Spinal cord (tissue), 10 donors: Measurements from ENCODE around the gene AATK. TPM values are rescaled to one million over a fixed set of nuclear protein-coding genes. Genes with fewer than 3 reads are reported as not detected.
A peak's percentile ranks its signal among the peaks of the same experiment; 100 is the strongest.
"Not testable (repeated sequence)": the region's sequence is repeated elsewhere in the genome, so short reads cannot be mapped to it uniquely, and the experiment has no call there.

Experiments used
- DNase-seq, 6 donors: peaks; one replicate each; pipeline versions ENCODE4 v3.0.0 to v3.0.0-alpha.2; 2013 to 2015; ENCODE audit warnings: low spot score in 6 of 6, low read depth in 4 of 6
- H3K27ac ChIP-seq: one replicate; pipeline ENCODE4 v1.5.1; 2013; ENCODE audit warnings: low read depth, low read length, control low read depth
- H3K27me3 ChIP-seq: one replicate; pipeline ENCODE4 v1.6.1; 2013; ENCODE audit warnings: low read length; ENCODE audit not compliant: control insufficient read depth, insufficient read depth
- H3K36me3 ChIP-seq: one replicate; pipeline ENCODE4 v1.6.1; 2013; ENCODE audit warnings: low read length; ENCODE audit not compliant: control insufficient read depth, insufficient read depth
- H3K4me1 ChIP-seq: one replicate; pipeline ENCODE4 v1.6.1; 2013; ENCODE audit warnings: low read length; ENCODE audit not compliant: control insufficient read depth, insufficient read depth
- H3K4me3 ChIP-seq: one replicate; pipeline ENCODE4 v1.5.1; 2013; ENCODE audit warnings: low read depth, low read length, control low read depth
- H3K9me3 ChIP-seq: one replicate; pipeline ENCODE4 v1.6.1; 2013; ENCODE audit warnings: low read length; ENCODE audit not compliant: control insufficient read depth, insufficient read depth
- WGBS: methylation state at CpG from one replicate; pipeline ENCODE4 v1.1.5; 2013; ENCODE audit warnings: missing lambda C conversion rate; ENCODE audit not compliant: insufficient coverage; 5-methylcytosine and 5-hydroxymethylcytosine counted together
- polyA plus RNA-seq, 2 donors: library from polyadenylated mRNA; unstranded; fragments of 120-200 nt; gene quantifications; one replicate each; pipeline ENCODE4 v1.2.1, GENCODE V29; 2013; ENCODE audit not compliant: insufficient read length in 2 of 2
- total RNA-seq, 2 donors: library from RNA; depleted of rRNA in 1 of 2; stranded (reverse); fragments of 120-200 nt in 1 of 2; fragments of >200 nt in 1 of 2; gene quantifications; one replicate each; pipeline versions ENCODE4 v1.2.3 to v1.2.4, GENCODE V29; 2013 to 2014
- donor health status: healthy.

Gene AATK
- total and polyA plus RNA-seq, 4 donors, result 41.9 to 149 (median 111) TPM

DNA sequence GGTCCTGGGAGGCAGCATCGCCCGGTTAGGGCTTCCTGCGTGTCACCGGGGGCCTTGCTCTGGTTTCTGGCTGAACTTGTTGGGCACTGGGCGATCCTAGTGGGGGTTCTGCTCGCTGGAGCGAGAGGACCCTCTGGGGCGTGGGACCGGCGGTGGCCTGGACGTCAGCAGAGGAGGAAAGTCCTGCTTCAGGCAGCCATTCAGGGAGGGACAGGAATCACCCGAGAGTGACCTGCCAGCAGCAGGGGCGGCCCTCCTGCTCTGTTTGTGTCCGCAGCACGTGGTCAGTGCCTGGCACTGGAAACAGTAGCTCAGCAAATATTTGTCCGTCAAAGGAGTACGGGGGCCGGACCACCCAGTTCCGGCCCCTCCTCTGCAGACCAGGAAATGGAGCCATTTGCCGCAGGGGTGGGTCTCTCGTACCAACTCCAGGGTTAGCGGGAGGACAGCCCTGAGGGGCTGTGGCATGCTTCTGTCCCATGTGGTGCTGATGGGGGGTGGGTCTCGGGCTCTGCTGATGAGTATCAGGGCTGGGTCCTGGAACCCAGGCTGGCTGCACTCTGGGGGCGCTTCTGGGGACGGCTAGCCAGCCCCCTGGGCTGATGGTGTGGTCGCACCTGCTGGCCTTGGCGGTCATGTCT lies 82.8 kb downstream of the AATK start:
- Histone ChIP-seq H3K9me3 (no peaks in the 10 kb centered on the region), H3K4me1 (peaks cover 56% of the 10 kb centered on the region), H3K36me3 (peaks cover 90% of the 10 kb centered on the region), H3K27me3 (no peaks in the 10 kb centered on the region), H3K4me3 (no peak overlapping the region), H3K27ac (no peak overlapping the region)
- DNase-seq, result no peak
- 54% methylated on average over 27 of the region's 27 CpGs for WGBS

GRCh38 chr17:81082177-81083073 lies 83.6 kb downstream of the AATK start:
- Histone ChIP-seq H3K9me3 (no peaks in the 10 kb centered on the region), H3K27me3 (no peaks in the 10 kb centered on the region), H3K27ac (no peak overlapping the region), H3K4me1 (peaks cover 56% of the 10 kb centered on the region), H3K4me3 (no peak overlapping the region), H3K36me3 (peaks cover 86% of the 10 kb centered on the region)
- WGBS, result 82% methylated on average over 29 of the region's 33 CpGs
- DNase-seq, result no peak

DNA sequence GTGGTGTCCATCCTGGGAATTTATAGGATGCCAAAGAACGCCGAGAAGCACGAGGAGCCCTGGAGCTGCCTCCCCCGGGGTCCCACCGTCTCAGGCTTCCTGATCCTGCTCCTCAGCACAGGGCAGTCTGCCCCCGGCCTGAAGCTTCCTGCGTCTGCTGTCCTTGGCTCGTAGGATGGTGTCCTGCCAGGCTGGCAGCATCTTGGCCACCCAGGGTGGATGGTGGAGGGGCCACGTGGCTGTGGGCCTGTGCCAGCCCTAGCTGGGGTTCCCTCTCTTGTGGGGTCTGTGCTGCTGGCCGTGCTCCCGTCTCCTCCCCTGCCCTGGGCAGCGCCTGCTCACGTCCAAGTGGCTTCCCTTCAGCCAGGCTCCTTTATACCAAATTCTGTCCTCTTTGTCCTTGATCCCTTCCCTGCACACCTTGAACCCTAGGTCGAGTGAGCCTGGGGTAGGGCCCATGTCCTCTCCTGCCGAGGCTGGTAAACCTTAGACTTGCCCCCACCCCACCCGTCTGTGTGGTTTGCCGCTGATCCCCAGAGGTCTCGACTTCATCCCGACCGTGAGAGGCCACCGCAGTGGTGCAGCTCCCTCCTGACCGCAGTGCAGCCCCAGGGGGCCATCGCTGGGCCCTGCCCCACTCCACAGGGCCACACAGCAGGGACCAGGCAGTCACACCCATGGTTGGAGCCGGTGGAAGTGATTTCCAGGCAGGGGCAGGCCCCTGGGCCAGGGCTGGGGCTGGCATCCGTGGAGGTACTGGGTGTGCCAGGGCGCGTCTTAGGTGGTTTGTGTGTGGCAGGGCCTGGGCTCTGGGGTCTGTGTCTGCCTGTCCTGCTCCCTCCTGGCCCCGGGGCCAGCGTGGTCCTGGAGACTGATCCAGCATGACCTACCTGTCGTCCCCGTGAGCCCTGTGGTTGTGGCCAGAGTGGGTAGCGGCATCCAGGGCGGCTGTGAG lies 84.5 kb downstream of the AATK start:
- no peaks in the 10 kb centered on the region for H3K9me3 ChIP-seq
- peaks cover 83% of the 10 kb centered on the region for H3K36me3 ChIP-seq
- no peak overlapping the region for H3K4me3 ChIP-seq
- WGBS, result 59% methylated on average over 29 of the region's 33 CpGs
- H3K27ac ChIP-seq, result no peak overlapping the region
- no peaks in the 10 kb centered on the region for H3K27me3 ChIP-seq
- peak in 1 of 6 donors; percentile 58 for DNase-seq
- peaks cover 60% of the 10 kb centered on the region for H3K4me1 ChIP-seq

DNA sequence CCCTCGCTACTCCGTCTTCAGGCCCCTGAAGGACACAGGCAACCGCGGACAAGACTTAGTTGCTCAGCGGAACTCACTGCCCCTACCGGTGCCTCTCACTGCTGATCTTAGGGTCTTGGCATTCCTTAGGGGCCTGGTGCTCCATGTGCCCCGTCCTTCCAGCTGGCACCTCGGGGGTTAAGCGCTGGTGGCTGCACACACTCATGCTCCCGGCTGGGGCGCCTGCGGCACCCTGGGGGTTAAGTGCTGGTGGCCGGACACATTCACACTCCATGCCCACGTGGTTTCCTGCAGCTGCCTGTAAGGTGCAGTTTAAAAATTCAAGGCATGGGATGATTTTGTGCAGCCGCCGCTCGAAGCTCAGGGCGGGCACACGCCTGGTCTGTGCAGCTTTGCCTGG lies 86.0 kb downstream of the AATK start:
- no peak overlapping the region for H3K27ac ChIP-seq
- 32% methylated on average over 19 of the region's 19 CpGs for whole genome bisulfite sequencing
- peaks cover 77% of the 10 kb centered on the region for H3K36me3 ChIP-seq
- DNase-seq, result peak in 1 of 6 donors; percentile 47
- no peaks in the 10 kb centered on the region for H3K9me3 ChIP-seq
- no peaks in the 10 kb centered on the region for H3K27me3 ChIP-seq
- no peak overlapping the region for H3K4me3 ChIP-seq
- peaks cover 74% of the 10 kb centered on the region for H3K4me1 ChIP-seq

DNA sequence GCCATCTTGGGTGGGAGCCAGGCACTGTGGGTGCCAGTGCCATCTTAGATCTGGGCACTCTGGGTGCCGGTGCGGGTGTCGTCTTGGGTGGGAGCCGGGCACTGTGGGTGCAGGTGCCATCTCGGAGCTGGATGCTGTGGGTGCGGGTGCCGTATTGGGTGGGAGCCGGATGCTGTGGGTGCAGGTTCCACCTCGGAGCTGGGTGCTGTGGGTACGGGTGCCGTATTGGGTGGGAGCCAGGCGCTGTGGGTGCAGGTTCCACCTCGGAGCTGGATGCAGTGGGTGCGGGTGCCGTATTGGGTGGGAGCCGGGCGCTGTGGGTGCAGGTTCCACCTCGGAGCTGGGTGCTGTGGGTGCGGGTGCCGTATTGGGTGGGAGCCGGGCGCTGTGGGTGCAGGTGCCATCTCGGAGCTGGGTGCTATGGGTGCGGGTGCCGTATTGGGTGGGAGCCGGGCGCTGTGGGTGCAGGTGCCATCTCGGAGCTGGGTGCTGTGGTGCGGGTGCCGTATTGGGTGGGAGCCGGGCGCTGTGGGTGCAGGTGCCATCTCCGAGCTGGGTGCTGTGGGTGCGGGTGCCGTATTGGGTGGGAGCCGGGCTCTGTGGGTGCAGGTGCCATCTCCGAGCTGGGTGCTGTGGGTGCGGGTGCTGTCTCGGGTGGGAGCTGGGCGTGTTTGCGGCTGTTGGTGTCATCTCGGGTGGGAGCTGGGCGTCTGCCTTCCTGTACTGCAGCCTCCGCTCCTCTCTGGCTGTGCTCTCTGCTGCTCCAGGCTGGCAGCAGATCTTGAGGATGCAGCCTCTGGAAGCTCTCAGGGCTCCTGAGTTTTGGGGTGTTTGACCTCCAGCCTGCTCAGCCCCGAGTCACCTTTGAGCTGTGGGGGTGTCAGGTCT lies 87.8 kb downstream of the AATK start:
- WGBS, result 94% methylated on average over 45 of the region's 45 CpGs
- not testable (repeated sequence) for DNase-seq, H3K4me3 ChIP-seq, H3K27ac ChIP-seq, H3K9me3 ChIP-seq, H3K27me3 ChIP-seq
- H3K36me3 ChIP-seq, result peaks cover 64% of the 10 kb centered on the region
- H3K4me1 ChIP-seq, result peaks cover 75% of the 10 kb centered on the region

DNA sequence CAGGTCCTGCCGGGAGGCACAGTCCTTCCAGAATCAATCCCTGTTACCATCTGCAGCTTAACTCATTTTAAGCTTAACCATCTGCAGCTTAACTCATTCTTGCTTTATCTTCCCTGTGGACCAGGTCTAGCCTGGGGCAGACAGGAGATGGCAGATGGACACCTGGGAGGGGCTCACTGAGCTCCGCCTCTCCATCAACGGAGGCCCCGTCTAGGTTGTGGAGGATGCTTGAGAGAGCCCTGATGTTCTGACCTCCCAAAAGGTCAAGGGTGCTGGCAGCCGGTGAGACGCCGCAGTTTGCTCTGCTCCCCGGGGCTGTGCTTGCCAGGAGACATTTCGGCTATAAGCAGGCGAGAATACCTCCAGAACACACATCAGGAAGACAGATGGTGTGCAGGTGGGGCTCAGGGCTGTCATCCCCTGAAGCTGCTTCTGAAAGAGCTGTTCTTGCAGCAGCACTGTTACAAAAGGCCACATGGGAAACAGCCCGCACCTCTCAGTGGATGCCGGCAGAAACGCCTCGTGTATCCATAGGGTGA lies 89.8 kb downstream of the AATK start:
- Histone ChIP-seq H3K27me3 (no peaks in the 10 kb centered on the region), H3K36me3 (peaks cover 64% of the 10 kb centered on the region), H3K9me3 (no peaks in the 10 kb centered on the region), H3K4me1 (peaks cover 68% of the 10 kb centered on the region), H3K27ac (no peak overlapping the region), H3K4me3 (no peak overlapping the region)
- WGBS, result 64% methylated on average over 14 of the region's 14 CpGs
- peak in 1 of 6 donors; percentile 69 for DNase-seq

DNA sequence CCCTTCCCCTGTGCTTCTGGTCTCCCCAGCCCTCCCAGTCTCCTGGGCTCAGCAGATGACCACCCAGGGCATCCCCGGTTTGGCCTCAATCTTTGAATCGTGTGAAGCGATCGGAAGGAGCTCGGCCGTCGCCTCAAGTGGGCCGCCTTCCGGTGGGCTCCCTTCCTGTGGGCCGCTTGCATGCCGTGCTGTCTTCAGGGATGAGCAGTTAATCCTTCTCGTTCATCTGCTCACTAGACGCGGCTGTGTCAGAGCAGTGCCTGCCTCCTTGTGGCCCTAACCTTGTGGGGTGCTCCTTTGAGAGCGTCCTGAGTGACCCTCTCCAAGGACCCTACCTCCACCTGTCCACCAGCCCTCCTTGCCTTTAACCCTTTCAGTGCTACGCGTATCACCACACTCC lies 90.7 kb downstream of the AATK start:
- Histone ChIP-seq H3K4me1 (peaks cover 68% of the 10 kb centered on the region), H3K27me3 (no peaks in the 10 kb centered on the region), H3K27ac (no peak overlapping the region), H3K4me3 (no peak overlapping the region), H3K36me3 (peaks cover 64% of the 10 kb centered on the region), H3K9me3 (no peaks in the 10 kb centered on the region)
- 71% methylated on average over 17 of the region's 17 CpGs for WGBS
- DNase-seq, result no peak

DNA sequence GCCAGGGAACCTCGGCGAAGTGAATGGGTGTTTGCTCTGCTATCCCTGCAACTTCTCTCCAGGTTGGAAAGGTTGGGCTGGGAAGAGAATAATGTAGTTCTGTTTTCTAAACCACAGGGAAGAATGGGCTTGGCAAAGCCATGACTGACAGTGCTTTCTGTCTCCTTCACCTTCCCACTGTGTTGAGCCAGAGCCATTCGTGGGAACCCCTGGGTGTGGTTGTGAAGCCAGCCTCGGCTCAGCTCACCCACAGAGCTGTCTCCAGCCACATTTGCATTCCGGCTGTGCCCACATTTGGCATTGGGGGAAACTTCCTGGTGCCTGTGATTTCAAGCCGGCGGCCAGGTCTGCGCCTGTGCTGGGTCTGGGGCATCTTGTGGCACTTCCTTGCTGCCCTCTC lies 91.1 kb downstream of the AATK start:
- DNase-seq, result no peak
- H3K27ac ChIP-seq, result no peak overlapping the region
- WGBS, result 42% methylated on average over 8 of the region's 8 CpGs
- peaks cover 64% of the 10 kb centered on the region for H3K36me3 ChIP-seq
- peaks cover 65% of the 10 kb centered on the region for H3K4me1 ChIP-seq
- H3K4me3 ChIP-seq, result no peak overlapping the region
- H3K27me3 ChIP-seq, result no peaks in the 10 kb centered on the region
- no peaks in the 10 kb centered on the region for H3K9me3 ChIP-seq
